Kidney (tissue), 14 donors: ENCODE data around the gene AGO3. TPM values are rescaled to one million over a fixed set of nuclear protein-coding genes. Genes with fewer than 3 reads are reported as not detected.
A peak's percentile ranks its signal among the peaks of the same experiment; 100 is the strongest.

ENCODE experiments used
- DNase-seq, 5 donors: peaks; one replicate each; pipeline ENCODE4 v3.0.0-alpha.2; 2013 to 2020
- FAIRE-seq: peaks from 2 replicates; lab custom pipeline; 2012; peaks lifted over from hg19 to GRCh38; lab: Jason Lieb, UNC
- H3K27ac ChIP-seq, 2 donors: one replicate each; pipeline ENCODE4 v1.7.0; 2013; ENCODE audit warnings: low read depth in 2 of 2, low read length in 2 of 2, inconsistent platforms in 1 of 2
- H3K27me3 ChIP-seq: one replicate; pipeline ENCODE4 v1.7.1; 2013; ENCODE audit warnings: low read length, inconsistent platforms; ENCODE audit not compliant: control insufficient read depth, insufficient read depth
- H3K36me3 ChIP-seq, 3 donors: one replicate each; pipeline versions ENCODE4 v1.7.0 to v1.7.1; 2013; ENCODE audit warnings: low read length in 3 of 3, control low read depth in 1 of 3, inconsistent platforms in 1 of 3; ENCODE audit not compliant: insufficient read depth in 3 of 3, control insufficient read depth in 2 of 3
- H3K4me1 ChIP-seq, 3 donors: one replicate each; pipeline versions ENCODE4 v1.7.0 to v1.7.1; 2013; ENCODE audit warnings: low read length in 3 of 3, inconsistent platforms in 1 of 3, low read depth in 1 of 3; ENCODE audit not compliant: control insufficient read depth in 2 of 3, insufficient read depth in 2 of 3
- H3K4me3 ChIP-seq, 3 donors: one replicate each; pipeline versions ENCODE4 v1.7.0 to v1.8.1; 2013; ENCODE audit warnings: low read length in 3 of 3, control low read depth in 1 of 3, inconsistent platforms in 1 of 3
- H3K9ac ChIP-seq, 3 donors: one replicate each; pipeline versions ENCODE4 v1.7.0 to v1.7.1; 2013; ENCODE audit warnings: low read length in 3 of 3, control low read depth in 1 of 3, inconsistent platforms in 1 of 3
- H3K9me3 ChIP-seq, 3 donors: one replicate each; pipeline versions ENCODE4 v1.7.0 to v1.7.1; 2013; ENCODE audit warnings: low read length in 3 of 3, control low read depth in 1 of 3, inconsistent platforms in 1 of 3; ENCODE audit not compliant: control insufficient read depth in 2 of 3, insufficient read depth in 1 of 3
- CTCF ChIP-seq: IDR thresholded peaks from 3 replicates; pipeline ENCODE4 v1.5.1; 2012; ENCODE audit warnings: mild to moderate bottlenecking, moderate library complexity, borderline replicate concordance; ENCODE audit not compliant: insufficient read depth; ENCODE audit errors: extremely low read depth
- intact Hi-C: fragments of 100-400 bp; cut with DNase I; formaldehyde crosslinking; loops from one replicate; pipeline ENCODE4 v1.11.1; 2022
- polyA plus RNA-seq: library from polyadenylated mRNA; stranded (reverse); fragments of 350-450 nt; fragmentation: Illumina TruSeq; extraction: RNeasy Lipid Tissue Mini Kit (QIAGEN cat#74804); gene quantifications from one replicate; pipeline ENCODE4 v1.2.3, GENCODE V29; 2014; ENCODE audit warnings: low read depth, low replicate concordance; ENCODE audit not compliant: insufficient read depth
- total RNA-seq: library from RNA; stranded (reverse); fragmentation: NEBNext Ultra II Directional; extraction: Animal tissue kit (Norgen Biotek cat#: 25700); gene quantifications from one replicate; pipeline ENCODE4 v1.2.1, GENCODE V29; 2021
- donor health status: control.
- donor health status: control.
- donor health status: control.
- donor health status: control.
- donor health status: control.
- donor health status: DM: yes; HTN: yes; CAD: no.
- donor health status: Normal renal cell carcinoma (clear cell type).

The AGO3 gene
- total and polyA plus RNA-seq, 2 donors from 2014 or later = 2.8 to 28.2 TPM

- intact Hi-C loops = no loop called here
- H3K36me3 ChIP-seq = peaks cover 0 to under 1% (median 0%) of the 10 kb centered on the region in 3 donors
- no peak for FAIRE-seq
- H3K9ac ChIP-seq = no peak overlapping the region
- no peak for TF ChIP-seq CTCF
- peak in 3 of 5 donors; percentile 26 to 87 (median 74) for DNase-seq
- no peaks in the 10 kb centered on the region for H3K27me3 ChIP-seq
- H3K27ac ChIP-seq = no peak overlapping the region
- H3K4me1 ChIP-seq = peaks cover 0 to 6% (median 3%) of the 10 kb centered on the region in 3 donors
- H3K9me3 ChIP-seq = no peaks in the 10 kb centered on the region
- no peak overlapping the region for H3K4me3 ChIP-seq
Observed at GRCh38 chr1:35935442-35936388, 4.8 kb downstream of the AGO3 start.

- Histone ChIP-seq H3K4me3 (no peak overlapping the region), H3K36me3 (peaks cover 0 to 2% (median 0%) of the 10 kb centered on the region in 3 donors), H3K4me1 (peaks cover 0 to 3% (median 3%) of the 10 kb centered on the region in 3 donors), H3K9ac (no peak overlapping the region), H3K9me3 (no peaks in the 10 kb centered on the region), H3K27me3 (no peaks in the 10 kb centered on the region), H3K27ac (no peak overlapping the region)
- intact Hi-C loops = no loop called here
- FAIRE-seq = no peak
- DNase-seq = no peak
- TF ChIP-seq CTCF = no peak
Observed at GRCh38 chr1:35936838-35937237, 5.9 kb downstream of the AGO3 start.

- TF ChIP-seq CTCF = no peak
- Histone ChIP-seq H3K9me3 (no peaks in the 10 kb centered on the region), H3K27me3 (no peaks in the 10 kb centered on the region), H3K9ac (no peak overlapping the region), H3K36me3 (peaks cover 0 to 2% (median 0%) of the 10 kb centered on the region in 3 donors), H3K4me3 (no peak overlapping the region), H3K4me1 (no peaks in the 10 kb centered on the region), H3K27ac (no peak overlapping the region)
- DNase-seq (no peak), FAIRE-seq (no peak)
- intact Hi-C loops = no loop called here
Observed at GRCh38 chr1:35939484-35939883, 8.6 kb downstream of the AGO3 start.
